ENCODE results near the gene FUOM.

Gene FUOM

GRCh38 chr10:133359554-133359971, 1.7 kb upstream of the FUOM start:
- no peak for TF ChIP-seq CTCF (IDR thresholded peaks at IDR 0.05; ENCODE audit: control insufficient read depth, extremely low read depth, insufficient read depth)
- no peak for DNase-seq (ENCODE audit: low read depth)
- no peak overlapping the region for H3K4me3 ChIP-seq (ENCODE audit: low read depth, low read length)

- no peak for DNase-seq (ENCODE audit: low read depth)
- no peak for TF ChIP-seq CTCF (IDR thresholded peaks at IDR 0.05; ENCODE audit: control insufficient read depth, extremely low read depth, insufficient read depth)
- no peak overlapping the region for H3K4me3 ChIP-seq (ENCODE audit: low read depth, low read length)
These were observed 1.1 kb upstream of the FUOM start for GRCh38 chr10:133358925-133359310.

- no peak for DNase-seq (ENCODE audit: low read depth)
- no peak for TF ChIP-seq CTCF (IDR thresholded peaks at IDR 0.05; ENCODE audit: control insufficient read depth, extremely low read depth, insufficient read depth)
- H3K4me3 ChIP-seq (ENCODE audit: low read depth, low read length): no peak overlapping the region
These were observed 524 bp upstream of the FUOM start for GRCh38 chr10:133358162-133358924.

- H3K4me3 ChIP-seq (ENCODE audit: low read depth, low read length): peak overlapping the region; percentile 66
- no peak for TF ChIP-seq CTCF (IDR thresholded peaks at IDR 0.05; ENCODE audit: control insufficient read depth, extremely low read depth, insufficient read depth)
- DNase-seq (ENCODE audit: low read depth): no peak
These were observed 1.1 kb downstream of the FUOM start for GRCh38 chr10:133356549-133357284.

- DNase-seq (ENCODE audit: low read depth): no peak
- no peak overlapping the region for H3K4me3 ChIP-seq (ENCODE audit: low read depth, low read length)
- TF ChIP-seq CTCF (IDR thresholded peaks at IDR 0.05; ENCODE audit: control insufficient read depth, extremely low read depth, insufficient read depth): no peak
These were observed 1.8 kb downstream of the FUOM start for GRCh38 chr10:133355991-133356390.

GRCh38 chr10:133355266-133355665, 2.6 kb downstream of the FUOM start:
- no peak for DNase-seq (ENCODE audit: low read depth)
- no peak overlapping the region for H3K4me3 ChIP-seq (ENCODE audit: low read depth, low read length)
- TF ChIP-seq CTCF (IDR thresholded peaks at IDR 0.05; ENCODE audit: control insufficient read depth, extremely low read depth, insufficient read depth): no peak

Data from LNCaP clone FGC (cell line).